ENCODE measurements around the gene TRMT13. TPM values are rescaled to one million over a fixed set of nuclear protein-coding genes. Genes with fewer than 3 reads are reported as not detected.

The TRMT13 gene
- total and polyA plus RNA-seq, 3 experiments from 2014 or later = 9.2 to 27.2 (median 24.9) TPM

- peaks cover 4 to 37% (median 12%) of the 10 kb centered on the region in 3 donors for H3K36me3 Mint-ChIP-seq
- POLR2A ChIA-PET = no interaction called here
These were observed 23.4 kb upstream of the TRMT13 start for GRCh38 chr1:100109554-100110066.

GRCh38 chr1:100115524-100115923 is 17.4 kb upstream of the TRMT13 start:
- Mint-ChIP-seq H3K4me1 (no peaks in the 10 kb centered on the region), H3K4me3 (no peak overlapping the region)
- CTCF ChIA-PET = no interaction called here

More at GRCh38 chr1:100109554-100110066, 23.4 kb upstream of the TRMT13 start:
- Histone ChIP-seq H3K36me3 (ENCODE audit: insufficient read depth, low read length) (no peaks in the 10 kb centered on the region), H3K4me1 (ENCODE audit: insufficient read depth, low read length) (no peaks in the 10 kb centered on the region), H3K27ac (ENCODE audit: low read depth, low read length) (no peak overlapping the region), H3K27me3 (ENCODE audit: insufficient read depth, low read length, poor library complexity, severe bottlenecking) (no peaks in the 10 kb centered on the region), H3K4me3 (ENCODE audit: low read length) (no peak overlapping the region), H3K9me3 (ENCODE audit: low read length) (no peaks in the 10 kb centered on the region)
- Mint-ChIP-seq H3K27me3 (no peaks in the 10 kb centered on the region), H3K4me3 (no peak overlapping the region), H3K27ac (no peak overlapping the region), H3K9me3 (no peaks in the 10 kb centered on the region), H3K4me1 (peaks cover 0 to 7% (median 4%) of the 10 kb centered on the region in 3 donors)
- CTCF ChIA-PET = no interaction called here
- DNase-seq = no peak

GRCh38 chr1:100122177-100122576 is 10.8 kb upstream of the TRMT13 start:
- ChIA-PET CTCF (no interaction called here), POLR2A (no interaction called here)
- Mint-ChIP-seq H3K9me3 (no peaks in the 10 kb centered on the region), H3K27ac (no peak overlapping the region), H3K36me3 (peaks cover 6 to 32% (median 9%) of the 10 kb centered on the region in 3 donors), H3K27me3 (no peaks in the 10 kb centered on the region), H3K4me3 (no peak overlapping the region), H3K4me1 (no peaks in the 10 kb centered on the region)
- Histone ChIP-seq H3K4me3 (ENCODE audit: low read length) (no peak overlapping the region), H3K36me3 (ENCODE audit: insufficient read depth, low read length) (no peaks in the 10 kb centered on the region), H3K27me3 (ENCODE audit: insufficient read depth, low read length, poor library complexity, severe bottlenecking) (no peaks in the 10 kb centered on the region), H3K9me3 (ENCODE audit: low read length) (no peaks in the 10 kb centered on the region), H3K4me1 (ENCODE audit: insufficient read depth, low read length) (no peaks in the 10 kb centered on the region), H3K27ac (ENCODE audit: low read depth, low read length) (no peak overlapping the region)
- DNase-seq = no peak

More at GRCh38 chr1:100115524-100115923, 17.4 kb upstream of the TRMT13 start:
- H3K27me3 ChIP-seq (ENCODE audit: insufficient read depth, low read length, poor library complexity, severe bottlenecking) = no peaks in the 10 kb centered on the region
- DNase-seq = no peak
- POLR2A ChIA-PET = no interaction called here
- H3K27ac ChIP-seq (ENCODE audit: low read depth, low read length) = no peak overlapping the region
- no peaks in the 10 kb centered on the region for H3K9me3 ChIP-seq (ENCODE audit: low read length)
- H3K36me3 ChIP-seq (ENCODE audit: insufficient read depth, low read length) = no peaks in the 10 kb centered on the region
- Mint-ChIP-seq H3K9me3 (no peaks in the 10 kb centered on the region), H3K36me3 (peaks cover 2 to 29% (median 10%) of the 10 kb centered on the region in 3 donors), H3K27me3 (no peaks in the 10 kb centered on the region), H3K27ac (no peak overlapping the region)
- no peak overlapping the region for H3K4me3 ChIP-seq (ENCODE audit: low read length)
- no peaks in the 10 kb centered on the region for H3K4me1 ChIP-seq (ENCODE audit: insufficient read depth, low read length)

GRCh38 chr1:100127226-100127625 is 5.7 kb upstream of the TRMT13 start:
- Mint-ChIP-seq H3K4me1 (peaks cover 9 to 18% (median 14%) of the 10 kb centered on the region in 3 donors), H3K27me3 (no peaks in the 10 kb centered on the region), H3K27ac (peak overlapping the region in 1 of 8 donors; percentile 9), H3K4me3 (no peak overlapping the region), H3K9me3 (no peaks in the 10 kb centered on the region), H3K36me3 (peaks cover 0 to 12% (median 6%) of the 10 kb centered on the region in 3 donors)
- Histone ChIP-seq H3K36me3 (ENCODE audit: insufficient read depth, low read length) (no peaks in the 10 kb centered on the region), H3K4me1 (ENCODE audit: insufficient read depth, low read length) (peaks cover 6% of the 10 kb centered on the region), H3K27ac (ENCODE audit: low read depth, low read length) (no peak overlapping the region), H3K4me3 (ENCODE audit: low read length) (no peak overlapping the region), H3K27me3 (ENCODE audit: insufficient read depth, low read length, poor library complexity, severe bottlenecking) (no peaks in the 10 kb centered on the region), H3K9me3 (ENCODE audit: low read length) (no peaks in the 10 kb centered on the region)
- ChIA-PET CTCF (no interaction called here), POLR2A (no interaction called here)
- no peak for DNase-seq

GRCh38 chr1:100130552-100131077 is 2.3 kb upstream of the TRMT13 start:
- H3K36me3 Mint-ChIP-seq = peaks cover 0 to 18% (median 6%) of the 10 kb centered on the region in 3 donors

GRCh38 chr1:100131623-100132022 is 1.3 kb upstream of the TRMT13 start:
- CTCF ChIA-PET = no interaction called here
- Histone ChIP-seq H3K9me3 (ENCODE audit: low read length) (no peaks in the 10 kb centered on the region), H3K27ac (ENCODE audit: low read depth, low read length) (peak overlapping the region; percentile 71), H3K4me1 (ENCODE audit: insufficient read depth, low read length) (peaks cover 26% of the 10 kb centered on the region), H3K4me3 (ENCODE audit: low read length) (peak overlapping the region; percentile 98), H3K27me3 (ENCODE audit: insufficient read depth, low read length, poor library complexity, severe bottlenecking) (no peaks in the 10 kb centered on the region), H3K36me3 (ENCODE audit: insufficient read depth, low read length) (no peaks in the 10 kb centered on the region)
- POLR2A ChIA-PET = no interaction called here
- H3K27ac Mint-ChIP-seq = peak overlapping the region in 2 of 8 donors; percentile 77 to 85
- H3K9me3 Mint-ChIP-seq = no peaks in the 10 kb centered on the region
- peaks cover 0 to 15% (median 0%) of the 10 kb centered on the region in 3 donors for H3K36me3 Mint-ChIP-seq
- H3K4me3 Mint-ChIP-seq = peak overlapping the region; percentile 95 to 100 (median 98)
- no peak for DNase-seq
- peaks cover 37 to 59% (median 46%) of the 10 kb centered on the region in 3 donors for H3K4me1 Mint-ChIP-seq
- H3K27me3 Mint-ChIP-seq = no peaks in the 10 kb centered on the region

More at GRCh38 chr1:100130552-100131077, 2.3 kb upstream of the TRMT13 start:
- Histone ChIP-seq H3K27ac (ENCODE audit: low read depth, low read length) (peak overlapping the region; percentile 39), H3K36me3 (ENCODE audit: insufficient read depth, low read length) (no peaks in the 10 kb centered on the region), H3K27me3 (ENCODE audit: insufficient read depth, low read length, poor library complexity, severe bottlenecking) (no peaks in the 10 kb centered on the region), H3K9me3 (ENCODE audit: low read length) (no peaks in the 10 kb centered on the region), H3K4me1 (ENCODE audit: insufficient read depth, low read length) (peaks cover 25% of the 10 kb centered on the region), H3K4me3 (ENCODE audit: low read length) (no peak overlapping the region)
- no peaks in the 10 kb centered on the region for H3K27me3 Mint-ChIP-seq
- H3K4me3 Mint-ChIP-seq = peak overlapping the region in 1 of 7 donors; percentile 79
- H3K4me1 Mint-ChIP-seq = peaks cover 35 to 51% (median 44%) of the 10 kb centered on the region in 3 donors
- no peaks in the 10 kb centered on the region for H3K9me3 Mint-ChIP-seq
- ChIA-PET POLR2A (no interaction called here), CTCF (no interaction called here)
- DNase-seq = no peak
- no peak overlapping the region for H3K27ac Mint-ChIP-seq

GRCh38 chr1:100134872-100135271 is 1.9 kb downstream of the TRMT13 start:
- ChIA-PET CTCF (no interaction called here), POLR2A (no interaction called here)
- peaks cover 37 to 58% (median 52%) of the 10 kb centered on the region in 3 donors for H3K4me1 Mint-ChIP-seq
- peak overlapping the region in 2 of 8 donors; percentile 25 to 35 for H3K27ac Mint-ChIP-seq
- peaks cover 0 to 40% (median 7%) of the 10 kb centered on the region in 3 donors for H3K36me3 Mint-ChIP-seq
- no peak overlapping the region for H3K4me3 ChIP-seq (ENCODE audit: low read length)
- peaks cover 19% of the 10 kb centered on the region for H3K36me3 ChIP-seq (ENCODE audit: insufficient read depth, low read length)
- no peaks in the 10 kb centered on the region for H3K27me3 Mint-ChIP-seq
- no peaks in the 10 kb centered on the region for H3K9me3 Mint-ChIP-seq
- no peak overlapping the region for H3K27ac ChIP-seq (ENCODE audit: low read depth, low read length)
- no peaks in the 10 kb centered on the region for H3K27me3 ChIP-seq (ENCODE audit: insufficient read depth, low read length, poor library complexity, severe bottlenecking)
- H3K4me1 ChIP-seq (ENCODE audit: insufficient read depth, low read length) = peaks cover 26% of the 10 kb centered on the region
- no peak for DNase-seq
- peak overlapping the region in 6 of 7 donors; percentile 21 to 86 (median 46) for H3K4me3 Mint-ChIP-seq
- no peaks in the 10 kb centered on the region for H3K9me3 ChIP-seq (ENCODE audit: low read length)

GRCh38 chr1:100137602-100138001 is 4.6 kb downstream of the TRMT13 start:
- Mint-ChIP-seq H3K27ac (peak overlapping the region in 1 of 8 donors; percentile 35), H3K4me1 (peaks cover 28 to 49% (median 48%) of the 10 kb centered on the region in 3 donors), H3K4me3 (no peak overlapping the region), H3K36me3 (peaks cover 7 to 60% (median 22%) of the 10 kb centered on the region in 3 donors), H3K9me3 (no peaks in the 10 kb centered on the region), H3K27me3 (no peaks in the 10 kb centered on the region)
- CTCF ChIA-PET = no interaction called here
- peaks cover 35% of the 10 kb centered on the region for H3K36me3 ChIP-seq (ENCODE audit: insufficient read depth, low read length)
- no peak overlapping the region for H3K27ac ChIP-seq (ENCODE audit: low read depth, low read length)
- H3K9me3 ChIP-seq (ENCODE audit: low read length) = no peaks in the 10 kb centered on the region
- POLR2A ChIA-PET = no interaction called here
- DNase-seq = no peak
- no peak overlapping the region for H3K4me3 ChIP-seq (ENCODE audit: low read length)
- no peaks in the 10 kb centered on the region for H3K27me3 ChIP-seq (ENCODE audit: insufficient read depth, low read length, poor library complexity, severe bottlenecking)
- H3K4me1 ChIP-seq (ENCODE audit: insufficient read depth, low read length) = peaks cover 19% of the 10 kb centered on the region

Measured in CD8-positive, alpha-beta memory T cell (primary cell).